Esophagus muscularis mucosa (tissue), 3 donors: Measurements from ENCODE around the gene TPSG1.
"Not testable (repeated sequence)": the region's sequence is repeated elsewhere in the genome, so short reads cannot be mapped to it uniquely, and the experiment has no call there.

Experiments
- CTCF ChIP-seq, 3 experiments: fragments of 200-600 bp in 2 of 3; fragments of 450-650 bp in 1 of 3; sonication (generic) in 2 of 3; IDR thresholded peaks; one replicate each; pipeline ENCODE4 v1.5.1; 2017 to 2019; ENCODE audit warnings: antibody characterized with exemption in 3 of 3, mild to moderate bottlenecking in 2 of 3, moderate library complexity in 1 of 3
- POLR2A ChIP-seq: fragments of 450-650 bp; IDR thresholded peaks from one replicate; pipeline ENCODE4 v1.6.1; 2017; ENCODE audit warnings: antibody characterized with exemption, moderate library complexity, mild to moderate bottlenecking, low read depth

DNA sequence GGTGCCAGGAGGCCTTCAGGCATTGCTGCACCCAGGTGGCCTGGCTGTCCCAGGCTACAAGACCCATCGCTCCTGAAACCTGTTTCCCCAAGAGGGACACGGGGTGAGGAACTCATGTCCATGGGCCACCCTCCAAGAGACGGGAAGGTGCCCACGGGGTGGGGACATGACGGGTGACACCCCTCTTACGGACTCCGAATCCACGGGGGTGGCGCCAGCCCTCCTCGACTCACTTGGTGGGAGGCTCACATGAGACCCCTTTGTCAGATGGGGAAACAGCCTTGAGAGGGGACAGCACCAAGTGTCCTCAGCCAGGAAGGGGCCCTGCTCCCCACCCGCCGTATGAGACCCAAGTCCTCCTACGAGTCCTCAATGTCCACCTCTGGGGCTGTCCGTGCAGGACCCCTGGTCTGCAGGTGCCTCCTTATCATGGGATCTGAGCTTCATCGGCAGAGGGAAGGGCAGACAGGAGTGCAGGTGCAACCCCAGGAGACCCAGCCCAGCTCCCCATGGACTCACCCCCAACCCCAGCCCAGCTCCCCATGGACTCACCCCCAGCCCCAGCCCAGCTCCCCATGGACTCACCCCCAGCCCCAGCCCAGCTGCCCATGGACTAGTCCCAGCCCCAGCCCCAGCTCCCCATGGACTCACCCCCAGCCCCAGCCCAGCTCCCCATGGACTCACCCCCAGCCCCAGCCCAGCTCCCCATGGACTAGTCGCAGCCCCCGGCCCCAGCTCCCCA lies 5.6 kb upstream of the TPSG1 start:
- TF ChIP-seq CTCF (IDR thresholded peaks at IDR 0.05); POLR2A: not testable (repeated sequence)
